Common myeloid progenitor, CD34-positive (primary cell): ENCODE results near the gene ZNF516.

ENCODE experiments used
- CTCF ChIA-PET: fragments of 350-600 bp; sonication (Branson Sonifier 250); formaldehyde crosslinking; loops from one replicate; lab custom pipeline; 2021; ENCODE audit warnings: antibody characterized with exemption; lab: Charles Lee
- POLR2A ChIA-PET: fragments of 350-600 bp; sonication (Branson Sonifier 250); formaldehyde crosslinking; loops from one replicate; lab custom pipeline; 2021; ENCODE audit warnings: antibody characterized with exemption; lab: Charles Lee
- DNase-seq, 3 donors: peaks; one replicate each; pipeline versions ENCODE4 v3.0.0 to v3.0.0-alpha.2; 2013
- H3K27ac ChIP-seq, 2 experiments: 1 replicate in 1 of 2; 2 replicates in 1 of 2; pipeline ENCODE4 v1.7.0; 2013; ENCODE audit warnings: inconsistent platforms in 2 of 2, low read length in 2 of 2, mild to moderate bottlenecking in 2 of 2, low read depth in 1 of 2, moderate library complexity in 1 of 2; ENCODE audit not compliant: severe bottlenecking in 2 of 2, insufficient read depth in 1 of 2, poor library complexity in 1 of 2
- H3K27me3 ChIP-seq, 5 experiments: replicated peaks in 2 of 5; 1 replicate in 3 of 5; 2 replicates in 2 of 5; pipeline versions ENCODE4 v1.6.1 to v1.7.0; 2013; ENCODE audit warnings: low read length in 4 of 5, mild to moderate bottlenecking in 2 of 5, moderate library complexity in 2 of 5, inconsistent platforms in 1 of 5; ENCODE audit not compliant: insufficient read depth in 5 of 5, control insufficient read depth in 4 of 5
- H3K36me3 ChIP-seq, 4 experiments: 1 replicate in 2 of 4; 2 replicates in 2 of 4; pipeline versions ENCODE4 v1.6.1 to v1.7.0; 2013; ENCODE audit warnings: low read length in 3 of 4, control low read depth in 1 of 4, mild to moderate bottlenecking in 1 of 4; ENCODE audit not compliant: control insufficient read depth in 4 of 4, insufficient read depth in 4 of 4
- H3K4me1 ChIP-seq, 4 experiments: 1 replicate in 3 of 4; 2 replicates in 1 of 4; pipeline versions ENCODE4 v1.6.1 to v1.7.1; 2013; ENCODE audit warnings: low read length in 3 of 4, mild to moderate bottlenecking in 3 of 4, control low read depth in 1 of 4, inconsistent platforms in 1 of 4, moderate library complexity in 1 of 4; ENCODE audit not compliant: control insufficient read depth in 4 of 4, insufficient read depth in 4 of 4; ENCODE audit errors: control extremely low read depth in 1 of 4
- H3K4me3 ChIP-seq, 7 experiments: 1 replicate in 4 of 7; 2 replicates in 3 of 7; pipeline versions ENCODE4 v1.5.1 to v1.7.0; 2013; ENCODE audit warnings: mild to moderate bottlenecking in 7 of 7, low read length in 6 of 7, moderate library complexity in 6 of 7, inconsistent platforms in 2 of 7, low read depth in 2 of 7, control low read depth in 1 of 7; ENCODE audit not compliant: insufficient read depth in 4 of 7, control insufficient read depth in 1 of 7; ENCODE audit errors: extremely low read depth in 1 of 7
- H3K9me3 ChIP-seq, 5 experiments: 1 replicate in 4 of 5; 2 replicates in 1 of 5; pipeline versions ENCODE4 v1.6.1 to v1.7.1; 2013; ENCODE audit warnings: low read length in 4 of 5, mild to moderate bottlenecking in 2 of 5, inconsistent platforms in 1 of 5, low read depth in 1 of 5, moderate library complexity in 1 of 5; ENCODE audit not compliant: control insufficient read depth in 4 of 5, insufficient read depth in 2 of 5; ENCODE audit errors: control extremely low read depth in 1 of 5
- WGBS: methylation state at CpG from one replicate; pipeline ENCODE4 v1.1.5; 2013; ENCODE audit not compliant: insufficient coverage; 5-methylcytosine and 5-hydroxymethylcytosine counted together

ZNF516 gene

GRCh38 chr18:76522122-76522503, 27.1 kb upstream of the ZNF516 start:
- no peaks in the 10 kb centered on the region for H3K9me3 ChIP-seq
- CTCF ChIA-PET: interaction anchor here (0.5 kb wide), 1 partner anchor 55 kb away, joined by 3 read pairs; no protein-coding TSS in a partner anchor
- no peak for DNase-seq
- H3K36me3 ChIP-seq: no peaks in the 10 kb centered on the region
- H3K4me3 ChIP-seq: no peak overlapping the region
- peaks cover 3 to 18% (median 11%) of the 10 kb centered on the region in 4 experiments for H3K4me1 ChIP-seq
- H3K27me3 ChIP-seq: peaks cover 0 to 13% (median 4%) of the 10 kb centered on the region in 5 experiments
- POLR2A ChIA-PET: no interaction called here
- no peak overlapping the region for H3K27ac ChIP-seq
- WGBS: 98% methylated on average over 11 of the region's 19 CpGs

- H3K27ac ChIP-seq: no peak overlapping the region
- no peak overlapping the region for H3K4me3 ChIP-seq
- H3K27me3 ChIP-seq: peaks cover 0 to 7% (median 2%) of the 10 kb centered on the region in 5 experiments
- CTCF ChIA-PET: interaction anchor here (0.5 kb wide), 1 partner anchor 56 kb away, joined by 3 read pairs; no protein-coding TSS in a partner anchor
- no peaks in the 10 kb centered on the region for H3K9me3 ChIP-seq
- peaks cover 3 to 18% (median 11%) of the 10 kb centered on the region in 4 experiments for H3K4me1 ChIP-seq
- POLR2A ChIA-PET: no interaction called here
- no peak for DNase-seq
- 99% methylated on average over 10 of the region's 11 CpGs for WGBS
- H3K36me3 ChIP-seq: no peaks in the 10 kb centered on the region
These were observed 26.5 kb upstream of the ZNF516 start for GRCh38 chr18:76521417-76522121.

- Histone ChIP-seq H3K36me3 (no peaks in the 10 kb centered on the region), H3K27ac (peak overlapping the region in 1 of 2 experiments; percentile 29), H3K9me3 (no peaks in the 10 kb centered on the region), H3K27me3 (peaks cover 0 to 2% (median 0%) of the 10 kb centered on the region in 5 experiments), H3K4me3 (peak overlapping the region in 6 of 7 experiments; percentile 46 to 83 (median 70)), H3K4me1 (peaks cover 3 to 13% (median 7%) of the 10 kb centered on the region in 4 experiments)
- CTCF ChIA-PET: interaction anchor here (0.8 to 1.8 kb wide), 3 partner anchors 20 to 189 kb away, joined by 3 to 5 read pairs (median 3); no protein-coding TSS in a partner anchor
- DNase-seq: peak; percentile 31 to 73 (median 67)
- POLR2A ChIA-PET: interaction anchor here (0.9 kb wide), 1 partner anchor 32 kb away, joined by 4 read pairs; no protein-coding TSS in a partner anchor
- WGBS: 40% methylated on average over 5 of the region's 18 CpGs
These were observed 24.0 kb upstream of the ZNF516 start for GRCh38 chr18:76518860-76519538.

GRCh38 chr18:76518123-76518859, 23.2 kb upstream of the ZNF516 start:
- Histone ChIP-seq H3K36me3 (no peaks in the 10 kb centered on the region), H3K9me3 (no peaks in the 10 kb centered on the region), H3K27me3 (peaks cover 0 to 2% (median 0%) of the 10 kb centered on the region in 5 experiments), H3K4me3 (peak overlapping the region in 6 of 7 experiments; percentile 46 to 83 (median 70)), H3K27ac (no peak overlapping the region), H3K4me1 (peaks cover 3 to 13% (median 7%) of the 10 kb centered on the region in 4 experiments)
- WGBS: 9% methylated on average over 22 of the region's 25 CpGs
- DNase-seq: peak; percentile 9 to 39 (median 21)
- POLR2A ChIA-PET: no interaction called here
- CTCF ChIA-PET: interaction anchor here (0.8 to 1.8 kb wide), 3 partner anchors 21 to 190 kb away, joined by 3 to 5 read pairs (median 3); no protein-coding TSS in a partner anchor

- H3K9me3 ChIP-seq: no peaks in the 10 kb centered on the region
- H3K4me3 ChIP-seq: no peak overlapping the region
- H3K27ac ChIP-seq: no peak overlapping the region
- H3K4me1 ChIP-seq: peaks cover 3 to 13% (median 7%) of the 10 kb centered on the region in 4 experiments
- H3K36me3 ChIP-seq: no peaks in the 10 kb centered on the region
- POLR2A ChIA-PET: no interaction called here
- H3K27me3 ChIP-seq: peaks cover 0 to 2% (median 0%) of the 10 kb centered on the region in 5 experiments
- 100% methylated on average over 1 of the region's 3 CpGs for WGBS
- CTCF ChIA-PET: interaction anchor here (0.7 kb wide), 1 partner anchor 117 kb away, joined by 3 read pairs; no protein-coding TSS in a partner anchor
- no peak for DNase-seq
These were observed 20.5 kb upstream of the ZNF516 start for GRCh38 chr18:76515576-76515975.

GRCh38 chr18:76514573-76514972, 19.5 kb upstream of the ZNF516 start:
- Histone ChIP-seq H3K27ac (no peak overlapping the region), H3K36me3 (no peaks in the 10 kb centered on the region), H3K4me3 (no peak overlapping the region), H3K27me3 (peaks cover 0 to 2% (median 0%) of the 10 kb centered on the region in 5 experiments), H3K9me3 (no peaks in the 10 kb centered on the region), H3K4me1 (peaks cover 3 to 13% (median 7%) of the 10 kb centered on the region in 4 experiments)
- ChIA-PET POLR2A (interaction anchor here (0.6 kb wide), 1 partner anchor 36 kb away, joined by 3 read pairs; no protein-coding TSS in a partner anchor), CTCF (no interaction called here)
- DNase-seq: no peak
- 60% methylated on average over 1 of the region's 10 CpGs for WGBS
